ENCODE data around the gene MDP1. TPM values are rescaled to one million over a fixed set of nuclear protein-coding genes. Genes with fewer than 3 reads are reported as not detected.
"Not testable (repeated sequence)": the region's sequence is repeated elsewhere in the genome, so short reads cannot be mapped to it uniquely, and the experiment has no call there.

MDP1 gene
- polyA plus RNA-seq, 4 donors: 18.8 to 31.1 (median 21.4) TPM

DNA sequence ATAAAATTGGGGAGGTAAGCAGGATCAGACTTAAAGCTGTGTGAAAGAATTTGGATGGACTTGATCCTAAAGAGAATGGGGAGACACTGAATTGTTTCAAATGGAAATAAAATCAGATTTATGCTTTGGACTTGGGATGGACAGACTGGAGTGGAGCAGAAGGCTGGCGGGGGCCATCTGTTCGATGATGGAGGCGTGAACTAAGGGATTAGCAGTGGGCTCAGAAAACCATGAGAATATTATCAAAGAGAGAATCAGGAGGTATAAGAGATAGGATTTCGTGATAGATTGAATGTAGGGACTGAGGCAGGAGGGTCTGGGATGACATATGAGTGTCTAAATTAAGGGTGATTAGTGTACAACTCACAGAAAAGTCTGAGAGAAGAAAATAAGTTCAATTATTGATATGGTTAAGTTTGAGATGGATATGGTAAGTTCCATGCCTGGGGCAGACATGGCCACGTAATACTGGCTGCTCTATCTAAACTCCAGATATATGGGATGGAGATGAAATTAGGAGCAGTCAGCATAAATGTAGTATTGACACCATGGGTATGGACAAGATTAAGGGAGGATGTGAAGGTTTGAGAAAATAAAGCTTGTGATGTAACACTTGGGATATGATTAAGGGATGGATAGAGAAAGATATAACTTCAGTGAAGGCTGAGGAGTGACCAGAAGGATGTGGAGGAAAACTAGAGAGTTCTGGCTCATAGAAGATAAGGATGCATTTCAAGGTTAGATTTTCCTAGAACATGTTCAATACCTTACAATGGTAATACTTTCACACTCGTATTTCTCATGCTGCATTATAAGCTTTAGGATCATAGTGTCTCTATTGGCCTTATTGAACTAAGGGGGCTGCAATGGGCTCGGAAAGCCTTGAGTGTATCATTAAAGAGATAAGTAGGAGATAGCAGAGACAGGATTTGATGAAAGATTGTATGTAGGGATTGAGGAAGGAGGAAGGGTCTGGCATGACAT, 11.4 kb downstream of the MDP1 start:
- Histone ChIP-seq H3K9me3 (ENCODE audit: control insufficient read depth in 2 of 2, insufficient read depth in 1 of 2, low read depth in 1 of 2, low read length in 1 of 2) (peaks cover 0 to 15% of the 10 kb centered on the region in 2 donors), H3K36me3 (ENCODE audit: control insufficient read depth in 3 of 3, insufficient read depth in 2 of 3, low read depth in 1 of 3, low read length in 3 of 3) (peaks cover 6 to 52% (median 10%) of the 10 kb centered on the region in 3 donors), H3K4me1 (ENCODE audit: control insufficient read depth in 3 of 3, insufficient read depth in 2 of 3, low read depth in 1 of 3, low read length in 2 of 3) (no peaks in the 10 kb centered on the region), H3K27ac (ENCODE audit: low read depth in 1 of 3, low read length in 2 of 3) (no peak overlapping the region), H3K4me3 (ENCODE audit: low read depth in 1 of 3, low read length in 3 of 3) (no peak overlapping the region), H3K27me3 (ENCODE audit: control insufficient read depth in 3 of 3, insufficient read depth in 3 of 3, low read length in 3 of 3) (no peaks in the 10 kb centered on the region)
- FAIRE-seq (no peak), DNase-seq (no peak)
- WGBS, 3 donors: 91 to 97% (median 95%) methylated on average over 7 of the region's 7 CpGs

DNA sequence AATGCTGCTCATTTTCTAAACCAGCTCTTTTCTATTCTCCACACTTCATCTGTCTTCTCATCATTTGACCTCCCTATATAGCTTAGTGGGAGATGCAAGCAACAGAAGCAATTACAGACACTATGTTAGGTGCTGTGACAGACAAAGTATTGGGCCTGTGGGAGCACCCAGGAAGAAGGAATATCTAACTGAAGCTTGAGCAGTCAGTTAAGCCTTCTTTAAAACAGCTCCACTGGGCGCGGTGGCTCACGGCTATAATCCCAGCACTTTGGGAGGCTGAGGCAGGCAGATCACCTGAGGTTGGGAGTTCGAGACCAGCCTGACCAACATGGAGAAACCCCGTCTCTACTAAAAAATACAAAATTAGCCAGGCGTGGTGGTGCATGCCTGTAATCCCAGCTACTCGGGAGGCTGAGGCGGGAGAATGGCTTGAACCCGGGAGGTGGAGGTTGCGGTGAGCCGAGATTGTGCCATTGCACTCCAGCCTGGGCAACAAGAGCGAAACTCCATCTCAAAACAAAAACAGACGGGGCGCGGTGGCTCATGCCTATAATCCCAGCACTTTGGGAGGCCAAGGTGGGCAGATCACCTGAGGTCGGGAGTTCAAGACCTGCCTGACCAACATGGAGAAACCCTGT, 12.5 kb downstream of the MDP1 start:
- peaks cover 2 to 51% (median 12%) of the 10 kb centered on the region in 3 donors for H3K36me3 ChIP-seq (ENCODE audit: control insufficient read depth in 3 of 3, insufficient read depth in 2 of 3, low read depth in 1 of 3, low read length in 3 of 3)
- FAIRE-seq, DNase-seq: not testable (repeated sequence)

DNA sequence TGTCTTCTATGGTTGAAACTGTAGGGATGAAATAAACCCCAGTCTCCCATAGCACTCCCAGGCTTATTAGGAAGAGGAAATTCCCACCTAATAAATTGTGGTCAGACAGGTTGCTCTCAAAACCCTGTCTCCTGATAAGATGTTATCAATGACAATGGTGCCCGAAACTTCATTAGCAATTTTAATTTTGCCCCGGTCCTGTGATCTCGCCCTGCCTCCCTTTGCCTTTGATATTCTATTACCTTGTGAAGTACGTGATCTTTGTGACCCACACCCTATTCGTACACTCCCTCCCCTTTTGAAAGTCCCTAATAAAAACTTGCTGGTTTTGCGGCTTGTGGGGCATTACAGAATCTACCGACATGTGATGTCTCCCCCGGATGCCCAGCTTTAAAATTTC, 13.3 kb downstream of the MDP1 start:
- not testable (repeated sequence) for FAIRE-seq; H3K27me3 ChIP-seq (ENCODE audit: control insufficient read depth in 3 of 3, insufficient read depth in 3 of 3, low read length in 3 of 3); H3K4me3 ChIP-seq (ENCODE audit: low read depth in 1 of 3, low read length in 3 of 3); H3K4me1 ChIP-seq (ENCODE audit: control insufficient read depth in 3 of 3, insufficient read depth in 2 of 3, low read depth in 1 of 3, low read length in 2 of 3); DNase-seq; H3K27ac ChIP-seq (ENCODE audit: low read depth in 1 of 3, low read length in 2 of 3)
- peaks cover 0 to 15% of the 10 kb centered on the region in 2 donors for H3K9me3 ChIP-seq (ENCODE audit: control insufficient read depth in 2 of 2, insufficient read depth in 1 of 2, low read depth in 1 of 2, low read length in 1 of 2)
- H3K36me3 ChIP-seq (ENCODE audit: control insufficient read depth in 3 of 3, insufficient read depth in 2 of 3, low read depth in 1 of 3, low read length in 3 of 3): peaks cover 2 to 46% (median 12%) of the 10 kb centered on the region in 3 donors
- 91 to 98% (median 97%) methylated on average over 8 of the region's 8 CpGs for WGBS, 3 donors

More for the DNA sequence above, 12.5 kb downstream of the MDP1 start:
- WGBS, 3 donors: 97 to 99% (median 98%) methylated on average over 13 to 16 of the region's 16 CpGs
- not testable (repeated sequence) for H3K4me3 ChIP-seq (ENCODE audit: low read depth in 1 of 3, low read length in 3 of 3); H3K27ac ChIP-seq (ENCODE audit: low read depth in 1 of 3, low read length in 2 of 3); H3K27me3 ChIP-seq (ENCODE audit: control insufficient read depth in 3 of 3, insufficient read depth in 3 of 3, low read length in 3 of 3); H3K4me1 ChIP-seq (ENCODE audit: control insufficient read depth in 3 of 3, insufficient read depth in 2 of 3, low read depth in 1 of 3, low read length in 2 of 3)
- peaks cover 0 to 15% of the 10 kb centered on the region in 2 donors for H3K9me3 ChIP-seq (ENCODE audit: control insufficient read depth in 2 of 2, insufficient read depth in 1 of 2, low read depth in 1 of 2, low read length in 1 of 2)

GRCh38 chr14:24198814-24199524, 16.9 kb downstream of the MDP1 start:
- H3K36me3 ChIP-seq (ENCODE audit: control insufficient read depth in 3 of 3, insufficient read depth in 2 of 3, low read depth in 1 of 3, low read length in 3 of 3): peaks cover 0 to 24% (median 3%) of the 10 kb centered on the region in 3 donors
- no peaks in the 10 kb centered on the region for H3K27me3 ChIP-seq (ENCODE audit: control insufficient read depth in 3 of 3, insufficient read depth in 3 of 3, low read length in 3 of 3)
- DNase-seq (peak; percentile 44 to 68), FAIRE-seq (no peak)
- H3K9me3 ChIP-seq (ENCODE audit: control insufficient read depth in 2 of 2, insufficient read depth in 1 of 2, low read depth in 1 of 2, low read length in 1 of 2): peaks cover 0 to 15% of the 10 kb centered on the region in 2 donors
- H3K27ac ChIP-seq (ENCODE audit: low read depth in 1 of 3, low read length in 2 of 3): peak overlapping the region in 2 of 3 donors; percentile 41 to 81
- H3K4me1 ChIP-seq (ENCODE audit: control insufficient read depth in 3 of 3, insufficient read depth in 2 of 3, low read depth in 1 of 3, low read length in 2 of 3): peaks cover 0 to 25% (median 5%) of the 10 kb centered on the region in 3 donors
- no peak overlapping the region for H3K4me3 ChIP-seq (ENCODE audit: low read depth in 1 of 3, low read length in 3 of 3)
- 66 to 78% (median 77%) methylated on average over 7 of the region's 7 CpGs for WGBS, 3 donors

DNA sequence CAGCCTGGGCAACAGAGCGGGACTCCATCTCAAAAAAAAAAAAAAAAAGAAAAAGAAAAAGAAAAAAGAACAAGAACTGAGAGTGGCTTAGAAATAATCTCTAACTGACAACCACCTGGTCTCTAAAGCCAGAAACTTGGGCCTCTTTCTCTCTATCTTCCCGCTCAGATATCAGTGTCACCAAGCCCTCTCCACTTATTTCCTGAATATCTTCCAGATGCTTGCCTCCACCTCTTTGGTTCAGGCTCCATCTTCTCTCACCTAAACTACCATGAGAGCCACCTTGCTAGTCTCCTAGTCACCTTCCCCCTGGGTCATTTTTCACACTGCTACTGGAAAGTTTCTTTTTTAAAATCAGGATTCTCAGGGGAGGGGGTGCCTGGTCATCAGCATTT, 18.8 kb downstream of the MDP1 start:
- Histone ChIP-seq H3K27ac (ENCODE audit: low read depth in 1 of 3, low read length in 2 of 3) (peak overlapping the region in 2 of 3 donors; percentile 65 to 94), H3K36me3 (ENCODE audit: control insufficient read depth in 3 of 3, insufficient read depth in 2 of 3, low read depth in 1 of 3, low read length in 3 of 3) (peaks cover 0 to 34% (median 3%) of the 10 kb centered on the region in 3 donors), H3K4me3 (ENCODE audit: low read depth in 1 of 3, low read length in 3 of 3) (peak overlapping the region in 1 of 3 donors; percentile 86), H3K27me3 (ENCODE audit: control insufficient read depth in 3 of 3, insufficient read depth in 3 of 3, low read length in 3 of 3) (no peaks in the 10 kb centered on the region), H3K9me3 (ENCODE audit: control insufficient read depth in 2 of 2, insufficient read depth in 1 of 2, low read depth in 1 of 2, low read length in 1 of 2) (peaks cover 0 to 8% of the 10 kb centered on the region in 2 donors), H3K4me1 (ENCODE audit: control insufficient read depth in 3 of 3, insufficient read depth in 2 of 3, low read depth in 1 of 3, low read length in 2 of 3) (peaks cover 0 to 26% (median 5%) of the 10 kb centered on the region in 3 donors)
- 77 to 97% (median 82%) methylated on average over 2 of the region's 2 CpGs for WGBS, 3 donors
- FAIRE-seq (no peak), DNase-seq (no peak)

DNA sequence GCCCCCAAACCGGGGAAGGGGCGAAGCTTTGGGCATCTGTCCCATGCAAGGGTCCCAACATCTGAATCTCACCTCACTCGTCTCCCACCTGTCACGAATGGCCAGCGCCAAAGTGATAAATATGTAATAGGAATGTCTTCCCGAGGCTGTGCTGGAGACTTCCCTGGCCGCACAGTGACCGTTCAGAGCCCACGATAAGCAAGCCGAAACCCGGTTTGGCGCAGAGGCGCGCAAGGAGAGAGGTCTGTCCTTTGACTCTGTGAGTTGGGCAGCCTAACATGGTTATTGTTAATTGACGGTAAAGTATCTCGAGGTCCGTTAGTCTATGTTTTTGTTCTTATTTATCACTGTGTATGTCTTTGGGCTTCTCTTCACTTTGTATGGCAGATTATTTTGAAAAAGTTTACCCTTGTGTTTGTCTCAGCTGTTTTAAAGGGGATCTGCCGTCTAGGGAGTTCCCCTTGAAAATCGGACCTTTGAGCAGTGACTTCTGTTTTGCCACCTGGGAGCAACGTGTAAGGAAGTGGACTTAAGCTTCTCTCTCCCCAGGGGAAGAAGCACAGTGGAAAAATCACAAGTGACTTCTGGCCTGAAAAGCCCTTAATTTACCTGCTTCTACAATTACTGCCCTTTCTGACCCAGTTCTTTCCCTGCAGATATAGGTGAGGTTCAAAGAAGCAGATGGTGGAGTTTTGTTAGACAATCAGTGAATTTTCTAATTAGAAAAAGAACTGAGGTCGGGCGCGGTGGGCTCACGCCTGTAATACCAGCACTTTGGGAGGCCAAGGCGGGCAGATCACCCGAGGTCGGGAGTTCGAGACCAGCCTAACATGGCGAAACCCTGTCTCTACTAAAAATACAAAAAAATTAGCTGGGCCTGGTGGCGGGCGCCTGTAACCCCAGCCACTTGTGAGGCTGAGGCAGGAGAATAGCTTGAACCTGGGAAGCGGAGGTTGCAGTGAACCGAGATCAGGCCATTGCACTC, 19.5 kb downstream of the MDP1 start:
- FAIRE-seq: no peak

GRCh38 chr14:24195186-24196070, 20.4 kb downstream of the MDP1 start, which contains the start of gene TM9SF1:
TSS of gene TM9SF1 (minus strand) at chr14:24195441. CDS start at chr14:24195019, 422 bp downstream.
- H3K36me3 ChIP-seq (ENCODE audit: control insufficient read depth in 3 of 3, insufficient read depth in 2 of 3, low read depth in 1 of 3, low read length in 3 of 3): peaks cover 2 to 32% (median 2%) of the 10 kb centered on the region in 3 donors
- peaks cover 0 to 26% (median 5%) of the 10 kb centered on the region in 3 donors for H3K4me1 ChIP-seq (ENCODE audit: control insufficient read depth in 3 of 3, insufficient read depth in 2 of 3, low read depth in 1 of 3, low read length in 2 of 3)
- H3K27me3 ChIP-seq (ENCODE audit: control insufficient read depth in 3 of 3, insufficient read depth in 3 of 3, low read length in 3 of 3): no peaks in the 10 kb centered on the region
- H3K27ac ChIP-seq (ENCODE audit: low read depth in 1 of 3, low read length in 2 of 3): peak within 1 kb of the TSS; percentile 93 to 99 (median 94)
- FAIRE-seq (no peak), DNase-seq (peak; percentile 85 to 97)
- peak within 1 kb of the TSS; percentile 65 to 96 (median 86) for H3K4me3 ChIP-seq (ENCODE audit: low read depth in 1 of 3, low read length in 3 of 3)
- WGBS, 3 donors: 0% methylated on average over 81 to 89 of the region's 89 CpGs
- H3K9me3 ChIP-seq (ENCODE audit: control insufficient read depth in 2 of 2, insufficient read depth in 1 of 2, low read depth in 1 of 2, low read length in 1 of 2): no peaks in the 10 kb centered on the region

More for the DNA sequence above, 19.5 kb downstream of the MDP1 start:
- peak; percentile 71 to 72 for DNase-seq
- Histone ChIP-seq H3K27me3 (ENCODE audit: control insufficient read depth in 3 of 3, insufficient read depth in 3 of 3, low read length in 3 of 3) (no peaks in the 10 kb centered on the region), H3K36me3 (ENCODE audit: control insufficient read depth in 3 of 3, insufficient read depth in 2 of 3, low read depth in 1 of 3, low read length in 3 of 3) (peaks cover 2 to 34% (median 2%) of the 10 kb centered on the region in 3 donors), H3K9me3 (ENCODE audit: control insufficient read depth in 2 of 2, insufficient read depth in 1 of 2, low read depth in 1 of 2, low read length in 1 of 2) (peaks cover 0 to 3% of the 10 kb centered on the region in 2 donors), H3K4me3 (ENCODE audit: low read depth in 1 of 3, low read length in 3 of 3) (peak overlapping the region; percentile 65 to 96 (median 86)), H3K4me1 (ENCODE audit: control insufficient read depth in 3 of 3, insufficient read depth in 2 of 3, low read depth in 1 of 3, low read length in 2 of 3) (peaks cover 0 to 26% (median 5%) of the 10 kb centered on the region in 3 donors), H3K27ac (ENCODE audit: low read depth in 1 of 3, low read length in 2 of 3) (peak overlapping the region; percentile 93 to 99 (median 94))
- WGBS, 3 donors: 31 to 33% (median 32%) methylated on average over 33 of the region's 33 CpGs

All from small intestine (tissue), 7 donors.